Retina (tissue), 1 donor: Measurements from ENCODE around the gene FAM120AOS.

Experiments
- DNase-seq: peaks from one replicate; pipeline ENCODE4 v3.0.0-alpha.2; 2016

Gene FAM120AOS

DNA sequence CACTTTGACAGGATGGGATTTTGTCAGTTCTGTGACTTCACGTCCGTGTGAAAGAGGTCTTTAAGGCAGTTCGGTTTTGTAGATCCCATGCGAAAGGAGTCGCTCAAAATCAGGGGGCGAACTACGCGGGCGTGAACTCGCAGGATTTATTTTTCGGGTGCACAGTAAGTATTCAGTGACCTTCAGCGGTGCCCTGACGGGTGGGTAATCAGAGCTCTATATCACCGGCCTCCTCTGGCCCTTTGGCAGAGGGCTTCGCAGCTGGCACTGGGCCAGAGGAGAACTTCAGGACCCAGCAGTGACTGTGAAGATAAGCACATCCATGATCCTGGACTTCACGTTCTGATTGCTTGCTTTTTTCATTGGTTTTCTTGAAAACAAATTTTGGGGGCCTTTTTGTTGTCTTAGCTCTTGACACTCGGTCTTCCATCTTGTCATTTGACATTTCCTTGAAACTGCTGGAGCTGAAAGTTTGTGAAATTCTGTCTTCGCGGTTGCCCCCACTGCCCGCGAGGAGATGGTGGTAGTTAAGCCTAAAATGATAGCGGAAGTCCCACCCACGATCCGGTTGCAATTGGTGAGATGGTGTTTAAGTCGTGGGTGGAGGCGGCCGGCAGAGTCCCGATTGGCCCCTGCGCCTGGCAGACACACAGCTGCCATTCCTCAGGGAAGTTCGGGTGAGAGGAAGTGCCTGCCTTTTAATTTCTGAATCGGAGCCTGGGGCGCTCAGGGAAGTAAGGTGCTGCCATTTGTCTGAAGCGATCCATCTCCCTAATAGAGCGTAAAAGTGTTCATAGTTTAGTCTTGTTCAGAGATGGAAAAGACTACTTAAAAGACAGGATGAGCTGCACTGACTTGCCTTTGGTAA lies at the start of gene FAM120AOS:
FAM120AOS (minus strand) TSS at position 535 of the 868 bp plus-strand sequence. CDS start 872 bp downstream, outside the sequence.
- DNase-seq: peak; percentile 91

DNA sequence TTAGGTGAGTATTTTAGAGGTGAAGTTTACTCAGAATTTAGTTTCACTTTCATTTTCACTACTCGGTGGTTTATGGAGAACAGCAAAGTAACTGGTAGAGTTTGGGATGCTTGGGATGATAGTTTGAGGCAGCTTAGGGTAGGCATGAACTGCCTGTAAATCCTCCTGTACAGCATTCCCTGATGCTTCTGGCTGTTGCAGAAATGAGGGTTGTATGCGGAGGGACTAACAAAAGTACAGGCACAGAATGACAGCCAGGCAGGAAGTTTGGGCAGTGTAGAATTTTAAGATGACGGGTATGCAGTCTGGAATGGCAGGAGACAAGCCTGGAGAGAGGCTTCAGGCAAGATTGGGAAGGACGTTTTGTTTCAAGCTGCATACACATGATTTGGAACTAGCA lies 48.0 kb upstream of the FAM120AOS start:
- DNase-seq: no peak

DNA sequence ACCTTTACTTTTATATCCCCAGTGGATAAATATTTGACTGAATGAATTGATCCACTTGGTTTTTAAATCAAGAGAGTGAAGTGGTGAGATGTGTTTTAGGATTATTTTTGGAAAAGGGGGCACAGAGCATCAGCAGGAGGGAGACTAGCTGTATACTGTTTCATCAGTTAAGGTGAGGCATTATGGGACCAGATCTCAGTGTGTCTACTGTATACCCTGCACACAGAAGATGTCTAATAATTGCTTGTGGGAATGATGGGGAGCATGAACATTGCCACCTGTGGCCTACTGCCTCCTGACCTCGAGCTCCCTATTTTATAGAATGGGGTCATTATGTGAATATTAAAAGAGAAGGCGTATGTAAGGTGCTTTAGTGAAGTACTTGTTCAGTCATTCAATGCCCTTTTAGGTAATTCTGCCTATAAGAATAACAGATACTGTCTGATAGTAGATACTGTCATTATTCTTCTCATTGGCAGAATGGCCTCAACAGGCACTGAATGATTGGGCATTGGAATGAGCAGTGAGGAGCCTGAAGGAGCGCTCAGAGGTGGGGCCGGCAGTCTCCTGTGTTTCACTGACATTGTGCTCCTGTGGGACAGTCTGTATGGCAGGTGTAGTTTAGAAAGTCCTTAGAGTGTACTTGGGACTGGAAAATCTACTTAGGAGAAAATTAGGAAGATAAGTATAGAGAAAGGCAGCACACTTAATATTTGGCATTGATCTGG lies 47.4 kb upstream of the FAM120AOS start:
- DNase-seq: no peak

- DNase-seq: no peak
Observed at GRCh38 chr9:93496285-93496684, 42.9 kb upstream of the FAM120AOS start.

GRCh38 chr9:93493949-93494348 lies 40.6 kb upstream of the FAM120AOS start:
- DNase-seq: no peak

DNA sequence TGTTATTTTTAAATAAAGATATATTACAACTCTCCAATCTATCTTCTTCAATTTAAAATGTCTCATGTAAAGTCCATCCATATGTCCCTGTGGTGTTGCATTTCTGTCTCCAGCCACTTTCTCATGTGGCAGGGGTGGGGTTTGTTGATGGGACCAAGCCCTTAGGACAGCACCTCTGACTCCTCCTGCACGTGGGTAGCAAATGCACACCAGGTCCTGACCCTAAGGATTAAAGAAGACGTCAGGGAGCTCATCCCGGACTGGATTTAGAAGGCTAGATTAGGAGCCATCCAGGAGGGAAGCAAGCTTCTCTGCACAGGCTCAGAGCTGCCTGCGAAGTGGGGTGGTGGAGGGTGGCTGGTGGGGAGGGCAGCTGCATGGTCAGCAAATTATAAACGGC lies 38.9 kb upstream of the FAM120AOS start:
- DNase-seq: no peak

- no peak for DNase-seq
Observed at GRCh38 chr9:93491593-93492232, 38.3 kb upstream of the FAM120AOS start.

DNA sequence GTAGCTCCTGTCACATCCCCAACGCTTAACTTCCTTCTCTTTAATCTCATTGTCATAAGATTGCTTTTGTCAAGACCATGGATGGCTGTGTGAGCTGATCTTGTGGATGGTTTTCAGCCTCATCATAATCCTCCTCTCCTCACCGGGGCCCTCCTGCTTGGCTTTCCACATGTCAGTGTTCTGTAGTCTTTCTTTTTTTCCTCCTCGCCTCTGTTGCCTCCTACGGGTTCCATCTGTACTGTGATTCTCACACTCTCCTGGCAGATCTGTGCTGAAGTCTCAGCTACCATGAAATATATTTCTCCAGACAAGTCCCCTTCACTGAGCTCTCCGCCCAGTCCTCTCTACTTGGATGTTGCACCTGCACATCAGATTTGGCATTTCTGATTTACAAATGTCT lies 34.9 kb upstream of the FAM120AOS start:
- no peak for DNase-seq

- no peak for DNase-seq
Observed at GRCh38 chr9:93486268-93486667, 32.9 kb upstream of the FAM120AOS start.

- DNase-seq: no peak
Observed at GRCh38 chr9:93483497-93483896, 30.1 kb upstream of the FAM120AOS start.

DNA sequence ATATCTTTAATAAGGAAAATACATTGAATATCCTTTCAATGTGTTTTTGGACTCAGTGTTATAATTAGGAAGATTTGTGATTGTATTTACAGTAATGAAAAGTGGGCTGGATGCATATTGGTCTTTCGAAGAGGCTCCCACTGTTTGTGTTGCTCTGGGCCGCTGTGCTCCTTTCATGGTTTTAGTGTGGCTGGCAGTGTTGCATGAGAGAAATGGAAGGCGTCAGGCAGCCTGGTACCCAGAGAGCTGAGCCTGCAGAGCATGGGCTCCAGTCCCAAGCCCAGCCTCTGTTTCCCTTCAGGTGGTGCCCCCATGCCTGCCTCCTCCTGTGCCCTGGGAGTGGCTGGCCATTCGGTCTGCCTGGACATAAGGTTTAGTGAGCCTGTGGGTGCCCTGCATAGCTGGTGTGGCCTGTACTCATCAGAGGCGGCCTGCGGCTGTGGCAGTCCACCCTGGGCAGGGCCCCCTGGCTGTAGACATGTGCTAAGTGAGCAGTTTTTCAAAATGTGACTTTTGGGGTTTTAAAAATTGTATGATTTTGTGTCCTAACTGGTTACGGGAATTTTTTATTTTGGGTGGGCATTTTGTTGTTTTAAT lies 27.4 kb upstream of the FAM120AOS start:
- DNase-seq: no peak

- DNase-seq: no peak
Observed at GRCh38 chr9:93480262-93480661, 26.9 kb upstream of the FAM120AOS start.

GRCh38 chr9:93479726-93480125 lies 26.3 kb upstream of the FAM120AOS start:
- no peak for DNase-seq

DNA sequence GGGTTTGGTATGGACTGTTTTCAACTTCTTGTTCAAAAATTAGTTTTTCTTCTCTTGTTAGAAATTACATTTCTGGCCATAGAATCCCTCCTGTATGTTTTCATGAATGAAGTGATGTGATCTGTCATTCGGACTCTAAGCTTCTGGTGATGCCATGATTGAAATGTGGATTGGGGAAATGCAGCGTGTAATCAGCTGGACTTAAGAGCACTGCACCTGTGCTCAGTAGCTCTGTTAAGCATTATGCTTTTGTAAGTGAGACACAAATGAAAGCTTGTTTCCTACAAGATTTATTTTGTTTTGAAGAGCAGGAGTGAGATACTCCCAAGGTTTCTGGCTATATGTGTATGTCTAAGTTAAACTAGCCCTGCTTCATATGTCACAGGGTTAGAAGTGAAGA lies 24.0 kb upstream of the FAM120AOS start:
- DNase-seq: no peak

DNA sequence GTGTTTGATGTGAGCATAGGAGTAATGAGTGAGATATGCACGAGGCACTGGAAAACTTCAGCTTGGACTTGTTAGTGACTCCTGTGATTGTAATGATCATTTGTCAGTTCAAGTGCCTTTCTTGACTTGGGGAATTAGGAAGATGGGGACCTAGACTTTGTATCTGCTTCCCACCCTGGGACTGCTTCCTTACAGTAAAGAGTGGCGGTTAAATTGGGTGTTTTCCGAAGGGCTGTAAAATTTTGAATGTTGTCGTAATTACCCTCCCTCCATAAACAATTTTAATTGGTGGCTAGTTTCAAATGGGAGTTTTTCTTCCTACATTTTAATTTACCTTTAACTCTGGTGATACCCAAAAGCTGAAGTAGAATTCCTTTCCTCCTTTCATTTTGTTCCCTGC lies 23.5 kb upstream of the FAM120AOS start:
- DNase-seq: no peak

GRCh38 chr9:93475856-93476255 lies 22.5 kb upstream of the FAM120AOS start:
- DNase-seq: no peak

DNA sequence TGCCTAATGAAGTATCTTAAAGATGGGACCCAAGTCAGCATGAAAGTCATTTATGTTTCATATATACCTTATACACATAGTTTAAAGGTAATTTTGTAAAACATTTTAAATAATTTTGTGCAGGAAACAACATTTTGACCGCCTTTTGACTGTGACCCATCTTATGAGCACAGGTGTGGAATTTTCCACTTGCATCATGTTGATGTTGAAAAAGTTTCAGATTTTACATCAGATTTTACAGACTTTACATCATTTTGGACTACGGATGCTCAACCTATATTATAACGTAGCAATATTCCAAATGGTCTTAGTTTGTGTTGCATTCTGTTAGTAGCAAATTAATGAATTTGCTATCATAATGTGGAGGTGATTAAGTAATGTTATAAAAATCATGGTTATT lies 21.7 kb upstream of the FAM120AOS start:
- DNase-seq: no peak

- DNase-seq: no peak
Observed at GRCh38 chr9:93473411-93473810, 20.0 kb upstream of the FAM120AOS start.

DNA sequence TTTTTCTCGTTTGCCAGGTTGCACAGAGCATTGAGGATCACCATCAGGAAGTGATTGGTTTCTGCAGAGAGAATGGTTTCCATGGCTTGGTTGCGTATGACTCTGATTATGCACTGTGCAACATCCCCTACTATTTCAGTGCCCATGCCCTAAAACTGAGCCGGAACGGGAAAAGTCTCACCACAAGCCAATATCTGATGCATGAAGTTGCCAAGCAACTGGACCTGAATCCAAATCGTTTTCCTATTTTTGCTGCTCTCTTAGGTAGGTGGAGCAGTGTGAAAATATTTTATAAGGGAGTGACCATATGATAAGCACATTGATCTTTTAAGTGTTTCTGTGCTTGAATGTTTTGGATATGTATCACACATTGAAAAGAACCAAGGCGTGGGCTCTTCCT lies 17.7 kb upstream of the FAM120AOS start:
- no peak for DNase-seq

GRCh38 chr9:93470391-93470790 lies 17.0 kb upstream of the FAM120AOS start:
- no peak for DNase-seq

DNA sequence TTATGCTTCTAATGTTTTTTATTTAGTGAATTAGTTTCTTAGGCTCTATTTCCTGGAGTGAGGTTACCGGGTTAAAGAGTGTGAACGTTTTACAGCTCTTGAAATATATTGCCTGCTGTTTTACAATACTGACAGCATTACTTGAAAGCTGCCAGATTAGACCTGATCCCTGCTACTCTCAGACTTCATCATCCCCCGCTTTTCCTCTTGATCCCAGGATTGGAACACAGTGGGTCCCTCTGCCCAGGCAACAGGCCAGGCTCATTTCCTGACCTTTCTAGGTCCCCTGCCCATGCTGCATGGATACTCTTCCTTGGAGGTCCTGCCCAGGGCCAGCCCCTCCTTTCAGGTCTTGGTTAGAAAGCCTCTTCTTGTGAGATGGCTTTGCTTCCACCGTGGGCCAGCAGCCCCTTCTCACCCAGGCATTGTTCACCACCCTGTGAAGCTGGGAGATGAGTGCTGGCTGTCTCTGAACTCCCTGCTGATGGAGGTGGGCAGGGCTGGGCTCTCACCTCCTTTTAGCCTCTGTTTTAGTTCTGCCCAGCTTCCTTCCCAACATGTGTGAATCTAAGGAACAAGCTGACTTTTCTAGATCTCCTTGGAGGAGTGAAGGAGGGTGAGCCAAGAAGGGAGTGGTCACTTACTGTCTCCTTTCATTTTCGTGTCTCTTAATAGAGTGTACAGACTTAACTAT lies 15.5 kb upstream of the FAM120AOS start:
- DNase-seq: no peak

GRCh38 chr9:93467462-93467861 lies 14.1 kb upstream of the FAM120AOS start:
- no peak for DNase-seq

GRCh38 chr9:93467062-93467416 lies 13.7 kb upstream of the FAM120AOS start:
- no peak for DNase-seq
